ENCODE results near the gene MAPKBP1.

- TF ChIP-seq CTCF (IDR thresholded peaks at IDR 0.05; ENCODE audit: insufficient read depth, low read length): no peak
- TF ChIP-seq REST (IDR thresholded peaks at IDR 0.05; ENCODE audit: insufficient replicate concordance, low read depth): no peak
- no peak for TF ChIP-seq POLR2AphosphoS5 (IDR thresholded peaks at IDR 0.05; ENCODE audit: low read depth)
- TF ChIP-seq GABPA (IDR thresholded peaks at IDR 0.05; ENCODE audit: low read depth): no peak
Measured at GRCh38 chr15:41813426-41813825, 39.1 kb downstream of the MAPKBP1 start.
